ENCODE data around the gene GIT1. TPM values are rescaled to one million over a fixed set of nuclear protein-coding genes. Genes with fewer than 3 reads are reported as not detected.

The GIT1 gene
- polyA plus RNA-seq, 1 of the 3 experiments (the other 2 are of a cell fraction), result 42.9 TPM

DNA sequence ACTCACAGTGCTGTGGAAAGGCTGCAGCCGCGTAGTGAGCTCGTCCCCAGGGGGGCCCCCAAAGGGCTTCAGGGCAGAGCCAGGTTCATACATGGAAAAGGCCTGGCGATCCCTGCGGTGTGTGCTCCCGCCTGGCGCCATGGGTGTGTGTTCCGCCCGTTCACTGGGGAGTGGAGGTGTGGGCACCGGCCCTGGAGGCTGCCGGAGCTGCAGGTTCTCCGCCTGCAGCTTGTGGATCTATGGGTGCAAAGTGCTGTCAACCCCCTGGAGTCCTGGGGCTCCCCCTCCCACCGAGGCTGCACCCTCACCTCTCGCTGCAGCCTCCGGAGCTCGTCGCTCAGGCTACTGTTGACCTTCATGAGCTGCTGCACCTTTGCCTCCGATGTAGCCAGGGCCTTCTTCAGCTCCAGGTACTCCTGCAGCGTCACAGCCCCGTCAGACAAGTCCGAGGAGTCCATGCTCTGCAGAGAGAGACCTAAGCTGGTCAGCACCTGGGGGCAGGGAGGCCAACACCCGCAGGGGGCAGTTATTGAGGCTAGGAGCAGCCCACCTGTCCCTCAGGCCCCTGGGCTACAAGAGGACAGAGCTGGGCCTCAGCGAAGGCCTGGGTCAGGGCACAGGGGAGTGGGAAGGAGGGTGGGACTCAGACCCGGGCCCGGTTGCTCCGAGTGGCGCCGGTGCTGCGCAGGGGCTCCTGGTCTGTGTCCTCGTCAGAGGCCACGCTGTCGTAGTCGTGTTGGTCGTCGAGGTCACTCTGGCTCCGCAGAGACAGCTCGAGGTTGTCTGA lies 13.0 kb downstream of the GIT1 start:
- Histone ChIP-seq H3K4me1 (ENCODE audit: control insufficient read depth in 1 of 2, insufficient read depth in 2 of 2, low read depth in 1 of 2, low read length in 1 of 2) (peaks cover 0 to 16% of the 10 kb centered on the region in 2 experiments; a peak in 1 of 4 replicates), H2AFZ (ENCODE audit: low read depth) (no peak overlapping the region), H3K27ac (ENCODE audit: low read depth in 2 of 2, low read length in 1 of 2) (no peak overlapping the region), H3K9me3 (no peaks in the 10 kb centered on the region), H3K4me2 (no peak overlapping the region), H3K36me3 (replicated peaks in 1 of 2; ENCODE audit: control insufficient read depth in 1 of 2, insufficient read depth in 2 of 2, low read length in 1 of 2) (peaks cover 9 to 73% of the 10 kb centered on the region in 2 experiments), H3K9ac (no peak overlapping the region), H3K4me3 (ENCODE audit: low read depth in 2 of 2, low read length in 1 of 2) (no peak overlapping the region), H3K79me2 (ENCODE audit: insufficient read depth) (peaks cover 6% of the 10 kb centered on the region; the same call in 1 of the 2 replicates), H3F3A (replicated peaks; ENCODE audit: insufficient read depth) (peaks cover 5% of the 10 kb centered on the region), H3K27me3 (ENCODE audit: insufficient read depth) (no peaks in the 10 kb centered on the region), H4K20me1 (ENCODE audit: insufficient read depth) (peaks cover 9% of the 10 kb centered on the region), H3K9me2 (no peaks in the 10 kb centered on the region)
- CTCF ChIA-PET, result interaction anchor here (0.8 to 12.7 kb wide), 6 partner anchors 6 to 517 kb away, joined by 3 to 166 read pairs (median 10); partner anchors contain the start of genes ABHD15, ANKRD13B and TP53I13
- TF ChIP-seq, protein P1, sequence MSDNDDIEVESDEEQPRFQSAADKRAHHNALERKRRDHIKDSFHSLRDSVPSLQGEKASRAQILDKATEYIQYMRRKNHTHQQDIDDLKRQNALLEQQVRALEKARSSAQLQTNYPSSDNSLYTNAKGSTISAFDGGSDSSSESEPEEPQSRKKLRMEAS (IDR thresholded peaks at IDR 0.05; ENCODE audit: low read depth), result no peak
- TF ChIP-seq FOXM1 (IDR thresholded peaks at IDR 0.05; ENCODE audit: low read depth) (no peak), MXI1 (IDR thresholded peaks at IDR 0.05; ENCODE audit: low read depth, low read length) (no peak), TAF1 (IDR thresholded peaks at IDR 0.05; ENCODE audit: borderline replicate concordance, low read depth, low read length) (no peak), TCF12 (IDR thresholded peaks at IDR 0.05) (no peak), RXRA (IDR thresholded peaks at IDR 0.05; ENCODE audit: borderline replicate concordance, low read depth) (no peak), EP300 (IDR thresholded peaks at IDR 0.05; ENCODE audit: borderline replicate concordance in 1 of 2, low read depth in 1 of 2, low read length in 1 of 2) (no peak), POLR2AphosphoS5 (IDR thresholded peaks at IDR 0.05; ENCODE audit: low read depth, low read length) (no peak), EZH2phosphoT487 (IDR thresholded peaks at IDR 0.05; ENCODE audit: borderline replicate concordance, low read depth) (no peak), ELF1 (IDR thresholded peaks at IDR 0.05) (no peak), GABPA (IDR thresholded peaks at IDR 0.05; ENCODE audit: low read depth) (no peak), SMC3 (IDR thresholded peaks at IDR 0.05; ENCODE audit: low read depth, low read length) (no peak), YY1 (IDR thresholded peaks at IDR 0.05; ENCODE audit: low read depth) (no peak), CHD2 (IDR thresholded peaks at IDR 0.05; ENCODE audit: low read length, partially characterized antibody) (no peak), NRF1 (IDR thresholded peaks at IDR 0.05; ENCODE audit: low read depth, low read length) (no peak)
- TF ChIP-seq, protein P2, sequence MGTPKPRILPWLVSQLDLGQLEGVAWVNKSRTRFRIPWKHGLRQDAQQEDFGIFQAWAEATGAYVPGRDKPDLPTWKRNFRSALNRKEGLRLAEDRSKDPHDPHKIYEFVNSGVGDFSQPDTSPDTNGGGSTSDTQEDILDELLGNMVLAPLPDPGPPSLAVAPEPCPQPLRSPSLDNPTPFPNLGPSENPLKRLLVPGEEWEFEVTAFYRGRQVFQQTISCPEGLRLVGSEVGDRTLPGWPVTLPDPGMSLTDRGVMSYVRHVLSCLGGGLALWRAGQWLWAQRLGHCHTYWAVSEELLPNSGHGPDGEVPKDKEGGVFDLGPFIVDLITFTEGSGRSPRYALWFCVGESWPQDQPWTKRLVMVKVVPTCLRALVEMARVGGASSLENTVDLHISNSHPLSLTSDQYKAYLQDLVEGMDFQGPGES (IDR thresholded peaks at IDR 0.05; ENCODE audit: low read depth, low read length), result no peak
- TF ChIP-seq, protein P3, sequence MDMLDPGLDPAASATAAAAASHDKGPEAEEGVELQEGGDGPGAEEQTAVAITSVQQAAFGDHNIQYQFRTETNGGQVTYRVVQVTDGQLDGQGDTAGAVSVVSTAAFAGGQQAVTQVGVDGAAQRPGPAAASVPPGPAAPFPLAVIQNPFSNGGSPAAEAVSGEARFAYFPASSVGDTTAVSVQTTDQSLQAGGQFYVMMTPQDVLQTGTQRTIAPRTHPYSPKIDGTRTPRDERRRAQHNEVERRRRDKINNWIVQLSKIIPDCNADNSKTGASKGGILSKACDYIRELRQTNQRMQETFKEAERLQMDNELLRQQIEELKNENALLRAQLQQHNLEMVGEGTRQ (IDR thresholded peaks at IDR 0.05; ENCODE audit: borderline replicate concordance, low read depth, low read length), result no peak
- POLR2A ChIA-PET, result interaction anchor here (0.6 to 1.5 kb wide), 2 partner anchors 11 to 683 kb away, joined by 3 to 6 read pairs; no protein-coding TSS in a partner anchor
- DNase-seq, result no peak
- WGBS (ENCODE audit: low lambda C conversion rate), result 98% methylated on average over 15 of the region's 37 CpGs
